ENCODE results near the gene SCYGR2. TPM values are rescaled to one million over a fixed set of nuclear protein-coding genes. Genes with fewer than 3 reads are reported as not detected.

SCYGR2 gene
- polyA plus RNA-seq, 1 of the 3 experiments (the other 2 are of a cell fraction) = not detected

- Histone ChIP-seq H3K4me1 (ENCODE audit: control insufficient read depth in 1 of 2, insufficient read depth in 2 of 2, low read depth in 1 of 2, low read length in 1 of 2) (no peaks in the 10 kb centered on the region), H3K4me2 (peak overlapping the region; percentile 30; the same call in 1 of the 2 replicates), H3K36me3 (replicated peaks in 1 of 2; ENCODE audit: control insufficient read depth in 1 of 2, insufficient read depth in 2 of 2, low read length in 1 of 2) (no peaks in the 10 kb centered on the region), H3K27me3 (ENCODE audit: insufficient read depth) (no peaks in the 10 kb centered on the region), H2AFZ (ENCODE audit: low read depth) (peak overlapping the region; percentile 89; the same call in 1 of the 2 replicates), H3K9ac (no peak overlapping the region), H3K9me3 (no peaks in the 10 kb centered on the region), H3K79me2 (ENCODE audit: insufficient read depth) (no peaks in the 10 kb centered on the region), H3F3A (replicated peaks; ENCODE audit: insufficient read depth) (no peaks in the 10 kb centered on the region), H4K20me1 (ENCODE audit: insufficient read depth) (no peaks in the 10 kb centered on the region), H3K27ac (ENCODE audit: low read depth in 2 of 2, low read length in 1 of 2) (peak overlapping the region in 1 of 2 experiments; percentile 23; a peak in 2 of 4 replicates), H3K9me2 (no peaks in the 10 kb centered on the region), H3K4me3 (ENCODE audit: low read depth in 2 of 2, low read length in 1 of 2) (no peak overlapping the region)
- CTCF ChIA-PET = no interaction called here
- POLR2A ChIA-PET = no interaction called here
- no peak for DNase-seq
- TF ChIP-seq FOSL2 (IDR thresholded peaks at IDR 0.05; ENCODE audit: borderline replicate concordance, low read depth) = peak; percentile 53; the same call in 1 of the 2 replicates
- TF ChIP-seq RCOR1 (IDR thresholded peaks at IDR 0.05; ENCODE audit: low read length) = no peak
- TF ChIP-seq NFIC (IDR thresholded peaks at IDR 0.05; ENCODE audit: borderline replicate concordance) = no peak
- no peak for TF ChIP-seq USF2 (IDR thresholded peaks at IDR 0.05; ENCODE audit: borderline replicate concordance, low read depth, low read length)
- TF ChIP-seq, protein P1, sequence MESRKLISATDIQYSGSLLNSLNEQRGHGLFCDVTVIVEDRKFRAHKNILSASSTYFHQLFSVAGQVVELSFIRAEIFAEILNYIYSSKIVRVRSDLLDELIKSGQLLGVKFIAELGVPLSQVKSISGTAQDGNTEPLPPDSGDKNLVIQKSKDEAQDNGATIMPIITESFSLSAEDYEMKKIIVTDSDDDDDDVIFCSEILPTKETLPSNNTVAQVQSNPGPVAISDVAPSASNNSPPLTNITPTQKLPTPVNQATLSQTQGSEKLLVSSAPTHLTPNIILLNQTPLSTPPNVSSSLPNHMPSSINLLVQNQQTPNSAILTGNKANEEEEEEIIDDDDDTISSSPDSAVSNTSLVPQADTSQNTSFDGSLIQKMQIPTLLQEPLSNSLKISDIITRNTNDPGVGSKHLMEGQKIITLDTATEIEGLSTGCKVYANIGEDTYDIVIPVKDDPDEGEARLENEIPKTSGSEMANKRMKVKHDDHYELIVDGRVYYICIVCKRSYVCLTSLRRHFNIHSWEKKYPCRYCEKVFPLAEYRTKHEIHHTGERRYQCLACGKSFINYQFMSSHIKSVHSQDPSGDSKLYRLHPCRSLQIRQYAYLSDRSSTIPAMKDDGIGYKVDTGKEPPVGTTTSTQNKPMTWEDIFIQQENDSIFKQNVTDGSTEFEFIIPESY (IDR thresholded peaks at IDR 0.05; ENCODE audit: borderline replicate concordance, low read depth) = no peak
- TF ChIP-seq, protein P2, sequence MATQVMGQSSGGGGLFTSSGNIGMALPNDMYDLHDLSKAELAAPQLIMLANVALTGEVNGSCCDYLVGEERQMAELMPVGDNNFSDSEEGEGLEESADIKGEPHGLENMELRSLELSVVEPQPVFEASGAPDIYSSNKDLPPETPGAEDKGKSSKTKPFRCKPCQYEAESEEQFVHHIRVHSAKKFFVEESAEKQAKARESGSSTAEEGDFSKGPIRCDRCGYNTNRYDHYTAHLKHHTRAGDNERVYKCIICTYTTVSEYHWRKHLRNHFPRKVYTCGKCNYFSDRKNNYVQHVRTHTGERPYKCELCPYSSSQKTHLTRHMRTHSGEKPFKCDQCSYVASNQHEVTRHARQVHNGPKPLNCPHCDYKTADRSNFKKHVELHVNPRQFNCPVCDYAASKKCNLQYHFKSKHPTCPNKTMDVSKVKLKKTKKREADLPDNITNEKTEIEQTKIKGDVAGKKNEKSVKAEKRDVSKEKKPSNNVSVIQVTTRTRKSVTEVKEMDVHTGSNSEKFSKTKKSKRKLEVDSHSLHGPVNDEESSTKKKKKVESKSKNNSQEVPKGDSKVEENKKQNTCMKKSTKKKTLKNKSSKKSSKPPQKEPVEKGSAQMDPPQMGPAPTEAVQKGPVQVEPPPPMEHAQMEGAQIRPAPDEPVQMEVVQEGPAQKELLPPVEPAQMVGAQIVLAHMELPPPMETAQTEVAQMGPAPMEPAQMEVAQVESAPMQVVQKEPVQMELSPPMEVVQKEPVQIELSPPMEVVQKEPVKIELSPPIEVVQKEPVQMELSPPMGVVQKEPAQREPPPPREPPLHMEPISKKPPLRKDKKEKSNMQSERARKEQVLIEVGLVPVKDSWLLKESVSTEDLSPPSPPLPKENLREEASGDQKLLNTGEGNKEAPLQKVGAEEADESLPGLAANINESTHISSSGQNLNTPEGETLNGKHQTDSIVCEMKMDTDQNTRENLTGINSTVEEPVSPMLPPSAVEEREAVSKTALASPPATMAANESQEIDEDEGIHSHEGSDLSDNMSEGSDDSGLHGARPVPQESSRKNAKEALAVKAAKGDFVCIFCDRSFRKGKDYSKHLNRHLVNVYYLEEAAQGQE (IDR thresholded peaks at IDR 0.05; ENCODE audit: low read depth, low read length) = no peak
- no peak for TF ChIP-seq MAX (IDR thresholded peaks at IDR 0.05; ENCODE audit: low read depth)
- TF ChIP-seq, protein P3, sequence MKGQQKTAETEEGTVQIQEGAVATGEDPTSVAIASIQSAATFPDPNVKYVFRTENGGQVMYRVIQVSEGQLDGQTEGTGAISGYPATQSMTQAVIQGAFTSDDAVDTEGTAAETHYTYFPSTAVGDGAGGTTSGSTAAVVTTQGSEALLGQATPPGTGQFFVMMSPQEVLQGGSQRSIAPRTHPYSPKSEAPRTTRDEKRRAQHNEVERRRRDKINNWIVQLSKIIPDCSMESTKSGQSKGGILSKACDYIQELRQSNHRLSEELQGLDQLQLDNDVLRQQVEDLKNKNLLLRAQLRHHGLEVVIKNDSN (IDR thresholded peaks at IDR 0.05; ENCODE audit: borderline replicate concordance, low read depth) = no peak
- no peak for TF ChIP-seq RFX5 (IDR thresholded peaks at IDR 0.05; ENCODE audit: low read length)
- no peak for TF ChIP-seq SIN3A (IDR thresholded peaks at IDR 0.05; ENCODE audit: borderline replicate concordance, low read depth, low read length)
- TF ChIP-seq MEF2A (IDR thresholded peaks at IDR 0.05; ENCODE audit: borderline replicate concordance, low read depth) = no peak
- no peak for TF ChIP-seq FOXJ3 (CRISPR knock-in tag; IDR thresholded peaks at IDR 0.05)
- peak; percentile 45 for TF ChIP-seq JUND (IDR thresholded peaks at IDR 0.05)
- TF ChIP-seq YY1 (IDR thresholded peaks at IDR 0.05; ENCODE audit: low read depth) = no peak
- no peak for TF ChIP-seq TEAD4 (IDR thresholded peaks at IDR 0.05; ENCODE audit: borderline replicate concordance, insufficient read depth)
- TF ChIP-seq NRF1 (IDR thresholded peaks at IDR 0.05; ENCODE audit: low read depth, low read length) = no peak
- TF ChIP-seq SMC3 (IDR thresholded peaks at IDR 0.05; ENCODE audit: low read depth, low read length) = no peak
- TF ChIP-seq RXRA (IDR thresholded peaks at IDR 0.05; ENCODE audit: borderline replicate concordance, low read depth) = peak; percentile 41; the same call in 1 of the 2 replicates
Observed at GRCh38 chr2:227623226-227623625, 24.5 kb downstream of the SCYGR2 start.
